ENCODE results near the gene CLCN6. TPM values are rescaled to one million over a fixed set of nuclear protein-coding genes. Genes with fewer than 3 reads are reported as not detected.

Gene CLCN6
- total RNA-seq (2022; extraction: Qiagen RNA extraction; ENCODE audit: low read depth) = 5.2 to 6.6 TPM (median 5.8 TPM) in 5 replicates

GRCh38 chr1:11805422-11806306 lies at the start of gene CLCN6, which contains the start of gene MTHFR:
TSS of gene CLCN6 (plus strand) at chr1:11806191. CDS start at chr1:11806263, 72 bp downstream.
TSS of gene MTHFR (minus strand) at chr1:11805964. CDS start at chr1:11803116, 2,848 bp downstream.

GRCh38 chr1:11761988-11762406 lies 44.0 kb upstream of the CLCN6 start, which contains the start of gene C1orf167:
TSS of gene C1orf167 (plus strand) at chr1:11762193. CDS start at chr1:11764401, 2,208 bp downstream.

GRCh38 chr1:11847667-11848372 lies 41.8 kb downstream of the CLCN6 start, which contains the start of gene NPPA:
TSS of gene NPPA (minus strand) at chr1:11847783. CDS start at chr1:11847684, 99 bp downstream.

GRCh38 chr1:11858613-11858967 lies 52.6 kb downstream of the CLCN6 start, which contains the start of gene NPPB:
TSS of gene NPPB (minus strand) at chr1:11858945. CDS start at chr1:11858833, 112 bp downstream.

Other genes starting within 250 kb of the CLCN6 start
- 7.2 to 10.0 TPM (median 8.9 TPM) in 5 replicates for gene FBXO2, start 151.8 kb upstream of the CLCN6 start, total RNA-seq (2022; extraction: Qiagen RNA extraction; ENCODE audit: low read depth)
- gene FBXO44, start 151.3 kb upstream of the CLCN6 start, total RNA-seq (2022; extraction: Qiagen RNA extraction; ENCODE audit: low read depth) = 13.8 to 20.2 TPM (median 17.1 TPM) in 5 replicates
- 7.1 to 8.8 TPM (median 8.5 TPM) in 5 replicates for gene FBXO6, start 142.0 kb upstream of the CLCN6 start, total RNA-seq (2022; extraction: Qiagen RNA extraction; ENCODE audit: low read depth)
- 40.6 to 57.1 TPM (median 51.6 TPM) in 5 replicates for gene MAD2L2, start 125.0 kb upstream of the CLCN6 start, total RNA-seq (2022; extraction: Qiagen RNA extraction; ENCODE audit: low read depth)
- 0.07 to 0.21 TPM (median 0.12 TPM) in 5 replicates for gene DRAXIN, start 114.5 kb upstream of the CLCN6 start, total RNA-seq (2022; extraction: Qiagen RNA extraction; ENCODE audit: low read depth)
- gene AGTRAP, start 70.1 kb upstream of the CLCN6 start, total RNA-seq (2022; extraction: Qiagen RNA extraction; ENCODE audit: low read depth) = 71.4 to 101 TPM (median 99.9 TPM) in 5 replicates
- 0.08 TPM in 1 of 5 replicates, not detected in the others for gene C1orf167, start 44.0 kb upstream of the CLCN6 start, total RNA-seq (2022; extraction: Qiagen RNA extraction; ENCODE audit: low read depth)
- 3.8 to 4.9 TPM (median 4.5 TPM) in 5 replicates for gene MTHFR, start 227 bp upstream of the CLCN6 start, total RNA-seq (2022; extraction: Qiagen RNA extraction; ENCODE audit: low read depth)
- gene NPPA, start 41.6 kb downstream of the CLCN6 start, total RNA-seq (2022; extraction: Qiagen RNA extraction; ENCODE audit: low read depth) = not detected in 5 replicates
- gene NPPB, start 52.8 kb downstream of the CLCN6 start, total RNA-seq (2022; extraction: Qiagen RNA extraction; ENCODE audit: low read depth) = 0.16 TPM in 1 of 5 replicates, not detected in the others
- 29.2 to 45.8 TPM (median 44.5 TPM) in 5 replicates for gene KIAA2013, start 120.2 kb downstream of the CLCN6 start, total RNA-seq (2022; extraction: Qiagen RNA extraction; ENCODE audit: low read depth)
- 74.2 to 89.3 TPM (median 80.6 TPM) in 5 replicates for gene PLOD1, start 128.5 kb downstream of the CLCN6 start, total RNA-seq (2022; extraction: Qiagen RNA extraction; ENCODE audit: low read depth)
- gene MFN2, start 174.3 kb downstream of the CLCN6 start, total RNA-seq (2022; extraction: Qiagen RNA extraction; ENCODE audit: low read depth) = 32.0 to 36.0 TPM (median 35.8 TPM) in 5 replicates
- gene MIIP, start 213.3 kb downstream of the CLCN6 start, total RNA-seq (2022; extraction: Qiagen RNA extraction; ENCODE audit: low read depth) = 10.8 to 17.9 TPM (median 13.6 TPM) in 5 replicates